Measurements from ENCODE around the gene WNT8A.
"Not testable (repeated sequence)": the region's sequence is repeated elsewhere in the genome, so short reads cannot be mapped to it uniquely, and the experiment has no call there.

WNT8A gene, protein sequence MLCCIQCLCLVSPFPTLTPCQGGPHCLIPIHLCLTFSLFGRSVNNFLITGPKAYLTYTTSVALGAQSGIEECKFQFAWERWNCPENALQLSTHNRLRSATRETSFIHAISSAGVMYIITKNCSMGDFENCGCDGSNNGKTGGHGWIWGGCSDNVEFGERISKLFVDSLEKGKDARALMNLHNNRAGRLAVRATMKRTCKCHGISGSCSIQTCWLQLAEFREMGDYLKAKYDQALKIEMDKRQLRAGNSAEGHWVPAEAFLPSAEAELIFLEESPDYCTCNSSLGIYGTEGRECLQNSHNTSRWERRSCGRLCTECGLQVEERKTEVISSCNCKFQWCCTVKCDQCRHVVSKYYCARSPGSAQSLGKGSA

GRCh38 chr5:138083702-138084101 is at the start of gene WNT8A:
Gene WNT8A, plus strand, starts transcription at chr5:138084033. Its CDS starts 95 bp downstream, at chr5:138084128.
- DNase-seq (ENCODE audit: low read depth, low spot score) = no peak

GRCh38 chr5:138035605-138036537 is 48.0 kb upstream of the WNT8A start:
- DNase-seq (ENCODE audit: low read depth, low spot score) = peak; percentile 40

DNA sequence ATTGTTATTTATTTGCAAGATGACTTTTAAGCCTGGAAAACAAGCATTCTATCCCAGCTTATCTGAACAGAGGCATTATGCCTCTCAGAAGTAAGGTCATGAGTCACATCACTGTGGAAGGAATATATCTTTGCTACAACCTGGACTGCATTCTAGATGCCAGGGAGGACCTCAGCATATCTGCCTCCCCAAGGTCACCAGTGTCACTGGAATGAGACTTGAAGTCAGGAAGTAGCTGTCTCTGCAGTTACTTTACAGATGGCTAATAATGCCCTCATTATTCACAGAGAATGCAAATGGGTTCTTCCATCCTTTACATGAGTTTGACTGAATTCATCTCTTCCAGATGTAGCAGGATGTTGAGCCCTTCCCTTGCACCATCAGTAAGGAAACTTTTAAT is 46.6 kb upstream of the WNT8A start:
- no peak for DNase-seq (ENCODE audit: low read depth, low spot score)

GRCh38 chr5:138037907-138038633 is 45.8 kb upstream of the WNT8A start:
- no peak for DNase-seq (ENCODE audit: low read depth, low spot score)

GRCh38 chr5:138038826-138039225 is 45.0 kb upstream of the WNT8A start:
- no peak for DNase-seq (ENCODE audit: low read depth, low spot score)

GRCh38 chr5:138045283-138045682 is 38.5 kb upstream of the WNT8A start:
- not testable (repeated sequence) for DNase-seq (ENCODE audit: low read depth, low spot score)

GRCh38 chr5:138051441-138052296 is 32.2 kb upstream of the WNT8A start:
- no peak for DNase-seq (ENCODE audit: low read depth, low spot score)

GRCh38 chr5:138052718-138053117 is 31.1 kb upstream of the WNT8A start:
- DNase-seq (ENCODE audit: low read depth, low spot score) = not testable (repeated sequence)

GRCh38 chr5:138053554-138053953 is 30.3 kb upstream of the WNT8A start:
- DNase-seq (ENCODE audit: low read depth, low spot score) = no peak

- DNase-seq (ENCODE audit: low read depth, low spot score) = no peak
Observed at GRCh38 chr5:138054206-138054605, 29.6 kb upstream of the WNT8A start.

DNA sequence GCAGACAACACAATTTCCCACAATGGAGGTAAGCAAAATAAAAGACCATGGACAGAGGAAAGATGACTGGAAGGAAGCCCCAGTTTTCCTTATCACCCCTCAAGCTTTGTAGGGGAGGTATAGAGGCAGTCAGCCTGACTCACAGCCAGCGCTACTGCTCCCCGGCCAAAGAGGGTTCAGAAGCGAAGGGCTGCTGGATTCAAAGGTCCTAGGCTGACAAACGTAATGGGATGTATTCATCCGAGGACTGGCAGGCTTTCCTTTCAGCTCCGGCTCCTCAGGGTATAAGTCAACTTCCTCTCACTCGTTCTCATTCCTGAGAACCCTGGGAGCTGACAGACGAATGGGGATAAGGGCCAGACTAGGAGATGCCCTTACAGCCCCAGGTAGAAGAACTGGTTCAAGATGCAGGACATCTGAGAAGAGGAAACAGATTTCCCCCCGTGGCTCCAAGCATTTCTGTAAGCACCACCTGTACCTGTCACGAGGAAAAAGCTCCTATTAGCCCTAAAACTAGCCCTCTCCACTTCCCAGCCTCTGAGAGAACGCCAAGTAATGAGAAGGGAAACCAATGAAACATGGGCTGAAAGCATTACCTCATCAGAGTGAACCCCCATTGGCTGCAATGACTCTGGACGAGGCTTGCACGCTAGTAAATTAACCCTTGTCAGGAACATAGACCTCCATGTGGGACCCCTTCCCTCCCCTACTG is 28.8 kb upstream of the WNT8A start:
- no peak for DNase-seq (ENCODE audit: low read depth, low spot score)

- no peak for DNase-seq (ENCODE audit: low read depth, low spot score)
Observed at GRCh38 chr5:138064526-138064925, 19.3 kb upstream of the WNT8A start.

DNA sequence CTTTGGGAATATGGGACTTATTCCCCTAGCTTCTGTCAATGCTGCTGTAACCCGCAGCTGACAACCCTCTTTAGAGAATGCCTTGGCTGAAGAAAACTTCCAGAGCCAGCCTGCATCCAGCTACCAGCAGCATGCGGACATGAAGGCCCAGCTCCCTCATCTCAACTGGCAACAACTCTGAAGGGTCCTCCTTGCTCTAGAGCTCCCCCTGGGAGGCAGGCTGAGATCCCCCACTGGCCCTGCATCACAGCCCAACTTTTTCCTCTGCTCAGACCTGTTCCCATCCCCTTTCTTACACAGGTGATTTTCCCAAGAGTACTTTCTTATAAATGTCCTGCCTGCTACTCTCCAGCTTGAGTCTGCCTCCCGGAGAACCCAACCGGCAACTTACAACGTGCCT is 18.7 kb upstream of the WNT8A start:
- DNase-seq (ENCODE audit: low read depth, low spot score) = no peak

GRCh38 chr5:138067945-138068344 is 15.9 kb upstream of the WNT8A start:
- DNase-seq (ENCODE audit: low read depth, low spot score) = no peak

DNA sequence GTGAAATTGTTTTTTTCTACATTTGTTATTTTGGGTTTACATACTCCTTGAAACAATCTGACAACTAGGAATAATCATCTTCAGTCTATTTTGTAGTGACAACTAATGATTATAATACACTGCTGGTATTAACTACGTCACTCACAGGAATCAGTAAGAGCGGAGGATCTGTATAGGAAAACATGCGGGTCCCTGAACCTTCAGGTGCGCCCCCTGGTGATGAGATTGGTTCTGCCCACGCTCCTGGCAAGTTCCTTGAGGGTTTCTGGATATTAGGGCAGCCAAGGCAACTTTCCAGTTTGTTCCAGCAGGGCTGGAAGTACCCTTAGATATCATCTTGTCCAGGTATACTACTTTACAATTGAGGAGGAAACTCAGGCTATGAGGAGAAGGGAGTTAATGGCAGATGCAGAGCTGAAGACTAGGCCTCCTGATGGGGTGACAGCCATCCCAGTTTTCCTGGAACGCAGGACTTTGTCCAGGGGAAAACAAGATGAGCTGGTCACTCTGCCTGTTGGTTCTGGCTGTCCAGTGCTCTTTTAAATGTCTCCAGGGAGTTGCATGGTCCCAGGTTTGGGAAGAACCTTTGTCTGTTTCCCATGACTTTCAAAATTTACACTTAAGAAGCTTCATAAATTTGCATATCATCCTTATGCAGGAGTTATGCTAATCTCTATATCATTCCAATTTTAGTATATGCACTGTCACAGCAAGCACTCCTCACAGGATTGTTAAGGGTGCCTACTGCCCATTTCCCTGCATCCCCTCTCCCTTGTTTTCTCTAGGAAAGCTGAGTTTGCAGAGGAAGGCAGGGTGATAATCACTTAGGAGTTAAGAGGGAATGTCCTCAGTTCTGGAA is 14.9 kb upstream of the WNT8A start:
- peak; percentile 41 for DNase-seq (ENCODE audit: low read depth, low spot score)

- not testable (repeated sequence) for DNase-seq (ENCODE audit: low read depth, low spot score)
Observed at GRCh38 chr5:138070026-138070425, 13.8 kb upstream of the WNT8A start.

- DNase-seq (ENCODE audit: low read depth, low spot score) = no peak
Observed at GRCh38 chr5:138077064-138077696, 6.7 kb upstream of the WNT8A start.

GRCh38 chr5:138078006-138078643 is 5.7 kb upstream of the WNT8A start:
- DNase-seq (ENCODE audit: low read depth, low spot score) = no peak

All from activated CD4-positive, CD25-positive, alpha-beta regulatory T cell treated with anti-CD3 and anti-CD28 coated beads, Interleukin-2, amount 50 U/mL, for 16 hours (primary cell).